HG03045 (cell line): Measurements from ENCODE around the gene THOC7.

ENCODE experiments used
- ATAC-seq: cut with Tn5 transposase; IDR thresholded peaks from one replicate; pipeline ENCODE4 v1.9.1; 2021; ENCODE audit warnings: mild to moderate bottlenecking, moderate library complexity; ENCODE audit not compliant: unreplicated experiment

Gene THOC7

GRCh38 chr3:63847718-63848450 is 15.7 kb downstream of the THOC7 start:
- no peak for ATAC-seq

GRCh38 chr3:63845215-63845614 is 18.4 kb downstream of the THOC7 start:
- ATAC-seq: no peak

GRCh38 chr3:63842127-63842526 is 21.5 kb downstream of the THOC7 start:
- ATAC-seq: no peak

DNA sequence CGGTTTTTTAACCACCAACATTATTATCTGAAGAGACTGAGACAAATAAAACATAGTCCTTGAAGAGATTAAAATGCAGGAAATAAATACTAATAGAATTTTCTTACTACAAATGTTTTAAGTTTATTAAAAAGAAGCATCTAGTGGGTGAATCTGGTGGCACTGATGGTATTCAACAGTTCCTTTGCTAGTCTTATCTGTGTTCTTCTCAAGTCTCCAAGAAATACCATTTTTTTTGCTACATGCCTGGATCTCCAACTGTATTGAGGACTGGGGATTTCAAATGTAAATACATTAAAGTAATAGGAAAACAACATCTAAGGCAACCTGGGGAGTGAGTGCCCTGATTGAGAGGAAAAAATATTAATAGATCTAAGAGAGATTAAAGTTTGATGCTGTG is 21.9 kb downstream of the THOC7 start:
- ATAC-seq: no peak

GRCh38 chr3:63832395-63832794 is 31.2 kb downstream of the THOC7 start:
- ATAC-seq: no peak

GRCh38 chr3:63830526-63830925 is 33.1 kb downstream of the THOC7 start:
- ATAC-seq: no peak

GRCh38 chr3:63824309-63824708 is 39.3 kb downstream of the THOC7 start:
- no peak for ATAC-seq

DNA sequence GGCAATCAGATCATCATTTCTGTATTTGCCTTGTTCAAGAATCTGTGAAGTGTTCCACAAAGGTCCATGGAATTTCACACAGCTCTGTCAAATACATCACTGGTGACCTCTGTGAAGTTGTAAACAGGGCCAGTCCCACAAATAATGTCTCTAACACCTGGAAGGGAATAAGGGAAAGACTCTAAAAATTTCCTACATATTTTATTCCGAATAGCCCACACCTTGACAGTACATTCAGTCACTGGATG is 44.5 kb downstream of the THOC7 start, which contains the start of gene C3orf49:
Gene C3orf49 (plus strand): TSS at position 149 of the 248 bp plus-strand sequence. CDS start 173 bp downstream, outside the sequence.
- ATAC-seq: no peak

- peak; percentile 47 for ATAC-seq
These were observed 45.1 kb downstream of the THOC7 start for GRCh38 chr3:63818282-63819150.

GRCh38 chr3:63817225-63817624 is 46.4 kb downstream of the THOC7 start:
- ATAC-seq: no peak

GRCh38 chr3:63814237-63814636 is 49.4 kb downstream of the THOC7 start:
- no peak for ATAC-seq

DNA sequence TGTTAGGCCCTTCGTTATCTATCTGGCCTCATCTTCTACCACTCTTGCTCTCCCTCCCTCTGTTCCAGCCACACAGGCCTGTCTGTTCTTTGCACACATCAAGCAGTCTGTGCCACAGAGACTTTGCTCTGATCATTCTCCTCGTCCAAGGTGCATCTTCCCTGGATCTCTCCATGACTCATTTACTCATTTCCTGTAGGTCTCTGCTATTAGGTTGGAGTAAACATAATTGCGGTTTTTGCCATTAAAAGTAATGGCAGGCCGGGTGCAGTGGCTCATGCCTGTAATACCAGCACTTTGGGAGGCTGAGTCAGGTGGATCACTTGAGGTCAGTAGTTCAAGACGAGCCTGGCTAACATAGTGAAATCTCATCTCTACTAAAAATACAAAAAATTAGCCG is 54.0 kb downstream of the THOC7 start:
- no peak for ATAC-seq

DNA sequence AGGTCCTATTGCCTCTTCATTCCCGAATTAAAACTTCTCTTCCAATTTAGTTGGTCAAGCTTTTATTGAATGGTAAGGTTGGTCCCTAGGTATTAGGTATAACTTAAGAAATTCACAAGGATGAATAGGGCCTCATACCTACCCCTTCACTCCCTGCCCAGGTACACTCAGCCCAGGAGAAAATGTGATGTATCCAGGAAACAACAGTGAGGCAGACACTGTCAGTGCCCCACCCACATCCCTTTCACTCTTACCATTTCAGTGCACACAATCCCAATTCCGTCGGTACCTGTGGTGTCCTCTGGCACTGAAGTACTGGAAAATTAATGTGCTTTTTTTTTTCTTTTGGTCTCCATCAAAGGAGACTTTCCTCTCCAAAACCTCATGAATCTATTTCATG is 55.0 kb downstream of the THOC7 start:
- no peak for ATAC-seq

DNA sequence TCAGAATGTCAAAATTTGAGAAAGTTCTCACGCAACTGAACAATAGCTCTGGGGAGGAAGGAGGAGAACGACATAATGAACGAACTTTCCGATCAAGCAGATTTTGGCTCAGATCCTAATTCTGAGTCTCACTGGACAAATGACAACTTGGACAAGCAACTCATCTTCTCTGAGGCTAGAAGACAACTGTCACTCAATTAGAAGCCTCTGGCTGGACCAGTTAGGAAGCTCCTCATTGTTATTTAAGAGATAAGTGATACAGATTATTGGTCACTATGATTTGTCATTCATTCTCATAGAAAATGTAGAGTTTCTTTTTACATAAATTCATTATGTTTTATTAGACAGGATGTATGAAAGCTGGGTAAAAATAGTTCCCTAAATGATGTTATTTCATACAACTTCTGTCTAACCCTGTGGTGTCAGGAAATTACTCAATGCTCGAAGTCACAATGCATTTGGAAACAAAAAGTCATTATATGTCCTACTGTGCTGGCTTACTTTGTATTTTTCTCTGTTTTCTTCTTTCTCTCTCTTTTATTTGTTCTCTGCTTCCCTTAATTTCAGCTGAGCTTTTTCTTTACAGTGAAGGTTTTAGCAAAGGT is 55.5 kb downstream of the THOC7 start:
- no peak for ATAC-seq

DNA sequence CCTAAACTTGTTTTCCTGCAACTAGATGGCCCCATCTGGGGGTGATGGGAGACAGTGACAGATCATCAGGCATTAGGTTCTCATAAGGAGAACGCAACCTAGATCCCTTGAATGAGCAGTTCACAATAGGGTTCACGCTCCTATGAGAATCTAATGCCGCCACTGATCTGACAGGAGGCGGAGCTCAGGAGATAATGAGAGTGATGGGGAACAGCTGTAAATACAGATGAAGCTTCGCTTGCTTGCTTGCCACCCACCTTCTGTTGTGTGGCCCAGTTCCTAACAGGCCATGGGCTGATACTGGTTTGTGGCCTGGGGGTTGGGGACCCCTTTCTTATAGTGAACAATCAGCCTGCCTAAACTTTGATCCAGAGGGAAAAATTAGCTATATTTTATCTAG is 59.7 kb downstream of the THOC7 start:
- ATAC-seq: no peak

DNA sequence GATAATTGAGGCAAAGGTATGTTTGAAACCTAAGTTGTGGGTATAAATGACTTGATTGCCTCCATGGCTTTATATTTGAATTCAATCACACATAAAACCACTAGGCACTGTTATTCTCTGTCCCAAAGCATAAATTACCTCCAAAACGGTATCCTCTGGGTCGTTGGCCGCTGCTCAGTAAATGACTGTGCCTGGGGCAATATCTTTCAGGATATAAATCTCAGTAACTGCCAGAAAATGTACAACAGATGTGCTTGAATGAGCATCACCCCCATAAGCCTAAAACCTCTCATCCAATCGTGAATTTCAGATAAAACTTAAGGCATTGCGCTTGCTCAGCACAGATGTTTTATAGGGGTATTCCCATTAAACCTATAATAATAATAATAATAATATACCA is 63.5 kb downstream of the THOC7 start:
- ATAC-seq: no peak

DNA sequence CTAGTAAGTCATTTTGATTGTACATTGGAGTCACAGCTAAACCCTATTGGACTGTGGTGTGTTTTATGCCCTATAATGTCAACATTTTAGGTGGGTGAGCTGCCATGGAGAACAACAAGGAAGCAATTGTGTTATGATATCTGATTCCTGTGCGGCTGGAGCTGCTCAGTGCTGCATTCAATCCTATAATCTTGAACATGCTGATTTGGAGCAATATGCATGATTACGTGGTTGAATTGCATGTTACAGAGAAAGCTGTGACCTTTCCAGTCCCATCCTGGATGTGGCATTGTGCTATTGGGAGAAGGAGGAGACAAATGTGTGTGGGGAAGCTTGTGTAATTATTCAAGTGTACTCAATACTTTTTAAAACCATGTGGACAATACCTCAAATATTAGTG is 64.7 kb downstream of the THOC7 start:
- ATAC-seq: no peak

GRCh38 chr3:63798544-63798943 is 65.1 kb downstream of the THOC7 start:
- no peak for ATAC-seq

- ATAC-seq: no peak
These were observed 68.2 kb downstream of the THOC7 start for GRCh38 chr3:63795438-63795837.

DNA sequence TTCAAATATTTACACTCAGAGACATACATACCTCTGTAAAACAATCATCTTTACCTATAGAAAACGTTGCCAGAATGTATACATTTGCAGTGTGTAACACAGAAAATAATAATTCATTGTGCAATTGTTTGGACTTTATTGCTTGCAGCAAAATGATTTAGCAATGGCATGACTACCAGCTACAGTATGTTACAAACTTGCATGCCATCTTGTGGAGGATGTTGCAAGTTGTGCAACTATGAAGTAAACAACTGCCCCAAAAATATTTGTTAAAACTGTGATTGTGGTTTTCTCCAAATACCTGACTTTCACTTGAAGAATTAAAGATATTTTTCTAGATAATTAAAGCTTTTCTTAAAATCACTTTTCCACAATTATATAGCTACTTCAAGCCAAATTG is 71.6 kb downstream of the THOC7 start:
- ATAC-seq: no peak
